ENCODE results near the gene NOC4L.

- TF ChIP-seq POLR2AphosphoS5 (IDR thresholded peaks at IDR 0.05) (no peak), CTCF (IDR thresholded peaks at IDR 0.05 in 8 of 11, conservative IDR thresholded peaks at IDR 0.05 in 3 of 11) (no peak)
These were observed 25.9 kb downstream of the NOC4L start for GRCh38 chr12:132170094-132170636.

All from spleen (tissue), 7 donors.